Measurements from ENCODE around the gene LRRC27. TPM values are rescaled to one million over a fixed set of nuclear protein-coding genes. Genes with fewer than 3 reads are reported as not detected.

The LRRC27 gene
- total RNA-seq, 1 donor: 12.0 TPM

GRCh38 chr10:132353456-132354355 lies 21.7 kb downstream of the LRRC27 start:
- no peak for DNase-seq (ENCODE audit: low read depth)
- TF ChIP-seq CTCF (IDR thresholded peaks at IDR 0.05; ENCODE audit: insufficient read depth, low read length): no peak

GRCh38 chr10:132354356-132355094 lies 22.5 kb downstream of the LRRC27 start:
- no peak for DNase-seq (ENCODE audit: low read depth)
- no peak overlapping the region for H3K4me3 ChIP-seq (ENCODE audit: low read depth, low read length)
- no peak for TF ChIP-seq CTCF (IDR thresholded peaks at IDR 0.05; ENCODE audit: insufficient read depth, low read length)

More at GRCh38 chr10:132353456-132354355, 21.7 kb downstream of the LRRC27 start:
- H3K4me3 ChIP-seq (ENCODE audit: low read depth, low read length): no peak overlapping the region

- TF ChIP-seq CTCF (IDR thresholded peaks at IDR 0.05; ENCODE audit: insufficient read depth, low read length): no peak
- no peak for DNase-seq (ENCODE audit: low read depth)
- H3K4me3 ChIP-seq (ENCODE audit: low read depth, low read length): no peak overlapping the region
These were observed 23.3 kb downstream of the LRRC27 start for GRCh38 chr10:132355297-132355696.

GRCh38 chr10:132355754-132356153 lies 23.8 kb downstream of the LRRC27 start:
- no peak for TF ChIP-seq CTCF (IDR thresholded peaks at IDR 0.05; ENCODE audit: insufficient read depth, low read length)
- H3K4me3 ChIP-seq (ENCODE audit: low read depth, low read length): no peak overlapping the region
- DNase-seq (ENCODE audit: low read depth): no peak

- TF ChIP-seq CTCF (IDR thresholded peaks at IDR 0.05; ENCODE audit: insufficient read depth, low read length): no peak
- no peak overlapping the region for H3K4me3 ChIP-seq (ENCODE audit: low read depth, low read length)
- no peak for DNase-seq (ENCODE audit: low read depth)
These were observed 24.7 kb downstream of the LRRC27 start for GRCh38 chr10:132356621-132357195.

- TF ChIP-seq CTCF (IDR thresholded peaks at IDR 0.05; ENCODE audit: insufficient read depth, low read length): no peak
- no peak overlapping the region for H3K4me3 ChIP-seq (ENCODE audit: low read depth, low read length)
- DNase-seq (ENCODE audit: low read depth): no peak
These were observed 25.5 kb downstream of the LRRC27 start for GRCh38 chr10:132357286-132358058.
